GM18511 (cell line): Measurements from ENCODE around the gene ACTR3C.
"Not testable (repeated sequence)": the region's sequence is repeated elsewhere in the genome, so short reads cannot be mapped to it uniquely, and the experiment has no call there.

ENCODE experiments used
- ATAC-seq: cut with Tn5 transposase; IDR thresholded peaks from one replicate; pipeline ENCODE4 v1.9.1; 2021; ENCODE audit warnings: mild to moderate bottlenecking, moderate library complexity; ENCODE audit not compliant: unreplicated experiment

Gene ACTR3C

DNA sequence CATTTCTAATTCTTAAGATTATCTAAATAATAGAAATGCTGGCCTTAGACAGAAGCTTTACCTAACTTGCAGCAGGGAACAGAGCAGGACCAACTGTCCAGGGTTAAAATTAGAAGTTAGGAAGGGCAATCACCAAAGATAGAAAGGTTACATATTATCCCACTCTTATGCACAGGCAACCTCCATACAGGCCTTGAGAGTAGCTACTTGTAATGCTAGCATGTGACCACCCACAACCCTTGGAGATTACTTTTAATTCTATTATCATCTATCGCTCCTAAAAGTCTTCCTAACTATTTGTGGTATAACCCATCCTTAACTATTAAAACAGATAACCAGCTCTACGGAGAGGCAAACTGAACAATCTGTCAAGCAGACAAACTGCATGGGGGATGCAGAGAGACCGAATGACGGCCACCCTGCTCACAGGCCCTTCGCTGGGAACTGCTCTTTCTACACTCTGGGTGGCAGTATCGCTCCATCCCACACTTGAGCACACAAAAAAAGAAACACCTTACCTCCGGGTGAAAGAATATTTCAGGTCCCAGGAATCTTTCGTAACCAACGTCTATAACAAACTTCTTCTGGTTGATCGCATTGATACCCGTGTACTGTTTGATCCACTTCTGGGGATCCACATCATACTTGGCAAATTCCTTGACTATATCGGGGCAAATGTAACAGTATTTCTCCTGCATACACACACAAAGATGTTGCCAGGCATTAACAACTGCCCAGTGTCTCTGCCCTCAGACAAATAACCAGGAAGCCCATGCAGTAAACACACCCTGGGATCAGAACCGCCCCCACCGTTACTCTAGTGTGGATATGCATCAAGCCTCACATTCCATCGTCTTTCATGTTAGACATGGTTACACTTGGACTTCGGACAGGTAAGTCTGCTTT is 37.2 kb downstream of the ACTR3C start:
- peak; percentile 75 for ATAC-seq

DNA sequence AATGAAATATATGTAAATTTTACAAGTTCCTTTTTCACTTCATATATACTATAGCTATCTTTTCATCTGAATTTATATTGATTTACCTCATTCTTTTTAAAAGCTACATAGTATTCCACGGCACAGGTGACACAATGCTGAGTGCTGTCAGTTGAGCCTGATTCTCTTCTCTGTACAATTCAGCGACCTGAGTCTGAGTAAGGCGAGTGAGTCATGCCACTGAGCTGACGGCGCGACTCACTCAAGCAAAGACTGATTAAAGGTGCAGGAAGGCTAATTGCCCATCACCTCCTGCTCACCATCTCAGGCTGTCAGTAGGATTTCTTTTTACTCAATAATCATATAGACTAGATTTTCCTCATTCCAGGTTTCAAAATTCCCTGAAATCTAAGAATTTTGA is 39.7 kb downstream of the ACTR3C start:
- ATAC-seq: not testable (repeated sequence)

DNA sequence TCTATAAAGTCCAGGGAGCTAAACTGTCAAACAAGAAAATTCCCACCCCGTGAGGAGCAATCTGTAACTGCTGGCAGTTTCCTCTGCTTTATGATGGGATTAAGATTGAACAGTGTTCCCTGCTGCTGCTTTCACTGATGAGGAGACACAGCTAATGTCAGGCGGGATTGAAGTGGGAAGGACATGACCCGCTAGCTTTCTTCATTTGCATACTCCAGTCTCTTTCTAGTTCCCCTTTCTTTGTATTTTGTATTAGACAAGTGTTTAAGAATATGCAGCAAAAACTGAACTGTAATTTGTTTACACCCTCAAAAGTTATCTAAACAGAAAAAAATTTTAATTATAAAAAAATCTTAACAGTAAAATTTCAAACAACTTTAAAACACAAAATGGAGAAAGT is 40.2 kb downstream of the ACTR3C start:
- not testable (repeated sequence) for ATAC-seq

DNA sequence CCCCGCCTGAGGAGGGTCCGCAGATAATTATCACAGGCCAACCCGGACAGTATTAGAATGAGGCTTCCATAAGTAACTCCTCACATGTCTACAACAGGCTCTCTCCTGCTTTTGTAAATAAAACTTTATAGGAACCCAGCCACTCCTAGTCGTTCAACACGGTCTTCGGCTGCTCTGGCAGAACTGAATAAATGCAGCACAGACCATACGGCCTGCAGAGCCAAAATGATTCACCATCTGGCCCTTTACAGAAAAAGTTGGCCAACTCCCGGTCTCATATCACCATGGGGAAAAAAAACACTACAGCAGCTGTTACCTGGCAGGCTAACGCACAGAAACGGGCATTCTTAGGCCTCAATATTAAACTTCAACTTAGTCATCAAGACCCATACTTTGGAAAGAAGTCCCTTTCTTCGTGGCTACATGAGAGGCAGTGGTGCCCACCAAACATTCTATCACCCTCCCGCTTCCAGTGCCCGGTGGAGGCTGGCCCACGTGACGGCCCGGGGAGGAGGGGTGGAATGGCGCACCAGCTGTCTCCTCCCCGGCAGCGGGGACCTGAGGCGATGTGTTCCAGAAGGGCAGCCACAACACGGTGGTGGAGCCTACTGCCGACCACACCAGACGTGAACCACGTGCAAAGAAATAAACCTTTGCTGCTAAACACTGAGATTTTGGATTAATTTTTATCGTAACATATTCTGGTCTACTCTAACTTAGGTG is 41.5 kb downstream of the ACTR3C start:
- ATAC-seq: not testable (repeated sequence)

DNA sequence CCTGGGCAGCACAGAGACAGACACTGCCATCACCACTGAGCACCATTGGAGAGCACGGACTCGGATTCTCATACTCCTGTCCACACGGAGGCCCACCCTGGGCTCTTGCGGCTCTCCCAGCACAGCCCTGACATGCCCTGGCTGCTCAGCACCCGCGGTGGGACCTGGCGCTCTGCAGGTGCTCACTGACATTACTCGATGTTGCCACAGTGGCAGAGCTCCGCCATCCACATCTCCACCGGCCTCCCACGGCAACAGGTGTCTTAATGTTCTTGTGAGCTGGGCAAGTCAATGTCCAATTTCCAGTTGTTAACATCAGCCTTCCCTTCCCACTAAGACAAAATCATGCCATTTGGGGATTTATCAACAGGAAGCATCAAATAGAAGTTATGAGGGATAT is 45.0 kb downstream of the ACTR3C start:
- not testable (repeated sequence) for ATAC-seq

DNA sequence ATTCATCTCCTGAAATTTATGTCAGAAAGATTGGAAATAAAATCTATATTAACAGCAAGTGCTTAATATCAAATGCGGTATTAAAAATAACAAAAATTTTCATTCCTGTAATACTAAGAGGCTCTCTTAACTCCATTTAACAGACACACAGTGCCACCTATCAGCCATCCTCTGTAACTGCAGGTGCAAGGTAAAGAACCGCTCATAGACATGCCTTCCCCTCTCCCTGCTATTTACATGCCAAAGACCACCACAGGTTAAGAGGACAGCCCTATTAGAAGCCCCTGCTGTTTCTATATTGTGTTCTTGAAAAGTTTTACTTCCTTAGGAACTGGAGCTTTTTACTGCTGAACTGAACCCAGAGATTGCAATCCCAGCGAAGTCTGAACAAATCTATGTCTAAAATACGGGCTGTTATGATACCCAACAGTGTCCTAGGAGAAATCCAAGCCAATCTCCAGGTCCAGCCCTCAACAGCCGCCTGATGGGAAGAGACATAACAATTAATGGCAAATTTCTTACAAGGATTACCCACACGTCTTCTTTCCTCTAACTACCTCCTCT is 47.1 kb downstream of the ACTR3C start:
- ATAC-seq: not testable (repeated sequence)

DNA sequence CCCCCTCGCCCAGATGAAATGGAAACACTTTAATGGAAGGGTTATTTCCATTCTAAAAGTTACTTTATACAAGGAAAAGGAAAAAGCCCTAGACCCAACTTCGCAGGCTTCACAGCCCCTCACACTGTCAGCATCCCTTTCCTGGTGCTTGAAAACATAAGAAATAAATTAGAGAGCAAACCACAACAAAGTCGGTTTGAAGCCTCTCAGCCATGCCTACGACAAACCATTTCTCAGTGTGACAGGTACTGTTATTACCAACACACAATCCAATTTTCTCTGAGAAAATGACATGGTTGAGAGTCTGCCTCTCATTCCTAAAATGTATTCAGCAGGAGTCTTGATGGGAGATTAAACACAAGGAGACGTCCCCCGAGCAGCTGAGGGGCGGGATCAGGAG is 51.4 kb downstream of the ACTR3C start:
- not testable (repeated sequence) for ATAC-seq

DNA sequence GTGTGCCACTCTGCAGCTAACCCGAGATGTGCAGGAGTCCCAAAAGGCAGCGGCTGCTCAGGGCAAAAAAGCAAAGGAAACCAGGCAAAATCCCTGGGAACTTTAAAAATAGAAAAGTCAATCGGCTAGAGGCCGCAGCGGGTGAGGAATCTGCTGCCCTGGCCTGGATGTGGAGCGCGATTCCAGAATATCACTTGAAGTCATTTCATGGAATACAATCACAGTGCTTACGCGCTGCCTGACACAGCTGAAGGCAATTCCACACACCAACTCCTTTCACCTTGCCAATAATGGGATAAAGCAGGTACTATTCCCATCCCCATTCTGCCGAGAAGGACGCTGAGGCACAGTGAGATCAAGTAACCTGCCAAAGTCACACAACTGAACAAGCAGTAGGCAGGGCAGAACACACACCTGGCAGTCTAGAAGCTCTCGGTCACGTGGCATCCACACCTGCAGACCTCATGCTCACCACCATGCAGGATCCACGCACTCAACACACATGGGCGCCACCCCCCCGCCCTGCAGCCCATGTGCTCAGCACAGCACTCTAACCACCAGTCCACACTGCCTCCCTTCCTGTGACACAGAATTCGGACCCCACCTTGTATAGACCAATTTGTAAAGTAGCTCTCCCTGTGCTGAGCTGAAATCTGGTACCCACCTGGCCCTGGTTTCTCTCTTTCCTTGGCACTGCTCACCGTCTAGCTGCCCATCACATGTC is 53.1 kb downstream of the ACTR3C start:
- not testable (repeated sequence) for ATAC-seq

DNA sequence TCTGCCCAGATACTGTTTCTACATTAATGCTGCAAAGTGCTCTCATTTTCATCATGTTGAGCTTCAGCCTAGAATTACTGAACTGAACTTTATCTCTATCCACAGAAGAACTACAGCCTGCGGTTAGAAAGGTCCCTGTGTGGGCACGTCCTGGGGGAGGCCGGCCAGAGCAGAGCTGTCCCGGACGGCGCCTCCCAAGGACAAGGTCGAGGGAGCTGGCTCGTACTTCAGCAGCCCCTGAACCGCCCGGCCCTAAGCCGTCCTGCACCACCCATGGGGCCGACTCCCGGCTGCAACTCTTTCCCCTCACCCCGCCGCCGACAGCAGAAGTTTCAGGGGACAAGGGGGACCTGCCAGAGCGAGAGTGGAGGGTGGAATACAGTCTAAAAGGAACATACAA is 54.5 kb downstream of the ACTR3C start:
- not testable (repeated sequence) for ATAC-seq

DNA sequence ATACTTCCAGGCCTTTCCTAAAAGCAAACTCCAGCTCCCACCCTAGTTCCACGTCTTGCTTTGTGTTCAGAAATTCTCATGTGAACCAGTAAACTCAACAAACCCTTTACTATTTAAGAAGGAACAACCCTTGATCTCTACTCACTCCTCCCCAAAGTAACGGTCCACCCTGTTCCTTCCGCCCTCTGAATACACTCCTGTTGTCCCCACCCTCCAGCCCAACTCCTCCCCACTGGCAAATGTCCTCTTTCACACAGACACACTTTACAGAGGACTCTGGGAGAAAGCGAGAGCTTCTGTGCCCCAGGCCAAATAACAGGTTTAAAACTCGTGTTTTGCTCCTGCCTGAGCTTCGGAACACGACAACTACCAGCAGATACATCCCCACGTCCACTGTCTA is 55.1 kb downstream of the ACTR3C start:
- ATAC-seq: not testable (repeated sequence)

DNA sequence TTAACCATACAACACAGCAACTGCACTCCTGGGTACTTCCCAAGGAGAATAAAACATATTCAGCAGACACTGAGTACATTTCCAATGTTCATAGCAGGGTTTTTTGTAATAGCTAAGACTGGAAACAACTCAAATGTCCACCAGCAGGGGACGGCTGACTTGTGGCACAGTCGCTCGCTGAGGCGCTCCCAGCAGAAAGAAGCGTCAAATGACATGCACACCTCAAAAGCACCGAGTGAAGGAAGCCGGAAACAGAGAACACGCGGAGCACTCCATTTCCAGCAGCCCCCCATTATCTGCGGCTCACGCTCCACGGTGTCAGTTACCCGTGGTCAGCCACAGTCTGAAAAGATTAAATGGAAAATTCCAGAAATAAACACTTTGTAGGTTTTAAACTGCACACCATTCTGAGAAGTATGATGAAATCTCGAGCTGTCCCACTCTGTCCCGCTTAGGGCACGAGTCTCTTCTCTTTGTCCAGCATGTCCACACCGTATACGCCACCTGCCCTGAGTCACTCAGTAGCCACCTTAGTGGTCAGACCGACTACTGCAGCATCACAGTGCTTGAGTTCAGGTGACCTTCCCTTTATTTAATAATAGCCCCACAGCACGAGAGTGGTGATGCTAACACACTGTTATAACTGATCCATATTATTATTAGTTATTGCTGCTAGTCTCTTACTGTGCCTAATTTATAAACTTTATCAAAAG is 56.2 kb downstream of the ACTR3C start:
- ATAC-seq: not testable (repeated sequence)

DNA sequence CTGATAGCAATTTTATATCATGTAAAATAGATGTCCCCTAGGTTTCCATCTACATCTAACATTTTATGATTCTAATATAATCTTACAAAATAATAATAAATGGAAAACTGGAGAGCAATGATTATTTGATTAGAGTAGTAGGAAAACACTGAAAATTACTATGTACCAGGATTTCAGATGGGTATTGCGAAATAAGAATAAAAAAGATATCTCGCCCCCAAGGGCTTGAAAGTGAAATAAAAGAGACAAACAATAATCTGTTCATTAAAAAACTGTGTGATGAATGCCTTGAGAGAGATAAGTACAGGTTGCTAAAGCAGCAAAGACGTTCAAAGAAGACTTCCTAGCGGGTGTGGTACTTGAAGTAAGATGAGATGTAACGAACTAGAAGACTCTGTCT is 60.7 kb downstream of the ACTR3C start:
- not testable (repeated sequence) for ATAC-seq

DNA sequence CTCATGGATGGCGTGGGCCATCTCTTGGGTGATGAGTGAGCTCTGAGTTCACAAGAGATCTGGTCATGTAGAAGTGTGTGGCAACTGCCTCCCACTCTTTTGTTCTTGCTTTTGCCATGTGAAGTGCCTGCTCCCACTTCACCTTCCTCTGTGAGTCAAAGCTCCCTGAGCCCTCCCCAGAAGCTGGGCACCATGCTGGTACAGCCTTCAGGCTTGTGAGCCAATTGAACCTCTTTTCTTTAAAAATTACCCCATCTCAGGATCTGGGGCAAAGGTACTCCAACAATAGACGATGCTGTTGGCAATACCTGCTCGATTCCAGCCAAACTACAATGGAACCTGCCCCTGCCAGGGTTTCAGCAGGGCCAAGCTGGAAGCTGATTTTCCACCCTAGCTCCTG is 75.6 kb downstream of the ACTR3C start:
- not testable (repeated sequence) for ATAC-seq

DNA sequence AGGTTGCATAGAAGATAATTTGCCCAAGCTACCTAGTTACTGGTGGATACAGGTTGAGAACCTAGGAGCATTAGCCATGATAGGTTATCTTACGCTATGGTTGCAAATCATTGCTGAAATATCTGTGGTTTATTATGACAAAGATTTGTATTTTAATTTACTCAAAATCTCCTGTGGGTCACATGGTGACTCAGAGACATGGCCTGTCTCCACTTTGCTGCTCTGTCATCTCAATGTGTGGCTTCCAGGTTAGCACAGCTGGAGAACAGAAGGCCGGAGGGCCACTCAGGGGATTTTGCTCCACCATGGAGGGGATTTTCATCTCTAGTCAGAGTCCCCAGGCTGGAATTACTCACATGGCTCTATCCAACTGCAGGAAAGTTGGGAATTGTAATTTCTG is 78.1 kb downstream of the ACTR3C start:
- not testable (repeated sequence) for ATAC-seq

DNA sequence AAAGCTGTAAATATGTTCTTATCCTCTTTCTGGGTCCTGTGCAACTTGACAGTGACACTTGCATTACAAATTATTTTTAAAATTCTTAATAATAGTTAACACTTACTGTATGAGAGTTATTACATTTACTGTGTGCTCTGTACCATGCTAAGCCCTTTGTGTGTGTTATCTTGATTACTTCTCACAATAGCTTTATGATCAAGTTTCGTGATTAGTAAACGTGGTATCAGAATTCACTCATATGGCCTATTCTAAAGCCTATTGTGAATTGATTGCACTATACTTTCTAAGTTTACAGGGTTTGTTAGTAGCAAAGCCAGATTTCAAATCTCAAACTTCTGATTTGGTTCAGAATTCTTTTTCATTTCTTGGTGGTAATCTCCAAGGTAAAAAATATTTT is 80.4 kb downstream of the ACTR3C start:
- not testable (repeated sequence) for ATAC-seq

DNA sequence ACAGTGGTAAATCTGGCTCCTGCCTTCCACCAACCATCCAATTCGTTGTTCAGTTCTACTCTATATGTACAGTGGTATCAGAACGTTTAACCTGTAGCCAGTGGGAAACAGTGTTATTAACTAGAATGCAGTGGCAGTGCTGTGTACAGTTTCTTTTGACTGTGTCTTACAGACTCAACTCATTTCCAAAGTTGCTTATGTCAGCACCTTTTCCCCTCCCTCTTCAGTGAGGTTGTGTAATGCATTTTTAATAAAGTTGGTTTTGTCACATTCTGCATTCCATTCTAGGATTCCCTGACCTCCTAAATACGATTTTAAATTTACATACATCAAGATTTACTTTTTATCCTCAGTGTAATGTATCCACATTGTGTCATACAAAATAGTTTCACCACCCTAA is 97.9 kb downstream of the ACTR3C start:
- not testable (repeated sequence) for ATAC-seq

DNA sequence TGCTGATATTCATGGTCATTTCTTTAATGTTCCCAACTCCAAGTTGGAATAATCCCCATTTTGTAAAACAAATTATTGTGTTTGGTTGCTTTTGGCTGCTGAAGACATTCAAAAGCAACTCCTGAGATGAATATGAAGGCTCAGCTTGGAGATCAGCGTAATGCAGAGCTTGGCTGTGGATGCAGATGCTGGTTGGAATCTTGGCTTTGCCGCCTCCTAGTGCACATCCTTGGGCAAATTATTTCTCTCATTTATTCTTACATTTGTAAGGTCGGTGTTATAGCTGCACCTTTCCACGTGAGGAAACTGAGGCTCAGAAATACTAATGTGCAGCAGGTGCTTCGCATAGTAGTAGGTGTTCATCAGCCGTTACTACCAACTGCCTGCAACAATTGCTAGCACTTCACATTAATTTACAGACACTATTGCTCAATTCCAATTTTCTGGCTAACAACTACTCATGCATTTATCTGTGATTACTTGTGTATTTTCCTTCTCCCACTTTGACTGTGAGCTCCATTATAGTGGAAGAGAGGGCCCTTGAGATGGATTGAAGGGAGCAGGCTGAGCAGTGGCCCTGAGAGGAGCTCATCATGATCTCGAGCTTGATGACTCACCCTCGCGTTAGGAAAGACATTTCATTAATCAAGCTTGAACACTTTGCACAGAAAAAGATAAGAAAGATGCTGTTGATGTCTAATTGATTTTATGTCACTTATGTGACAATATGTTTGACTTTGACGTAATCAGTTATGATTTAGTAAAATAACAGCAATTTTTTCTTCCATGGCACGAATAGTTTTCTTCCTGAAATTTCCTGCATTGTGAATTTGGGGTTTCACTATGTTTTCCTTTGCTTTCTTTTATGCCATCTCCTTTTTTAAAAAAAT is 101.0 kb downstream of the ACTR3C start:
- not testable (repeated sequence) for ATAC-seq

DNA sequence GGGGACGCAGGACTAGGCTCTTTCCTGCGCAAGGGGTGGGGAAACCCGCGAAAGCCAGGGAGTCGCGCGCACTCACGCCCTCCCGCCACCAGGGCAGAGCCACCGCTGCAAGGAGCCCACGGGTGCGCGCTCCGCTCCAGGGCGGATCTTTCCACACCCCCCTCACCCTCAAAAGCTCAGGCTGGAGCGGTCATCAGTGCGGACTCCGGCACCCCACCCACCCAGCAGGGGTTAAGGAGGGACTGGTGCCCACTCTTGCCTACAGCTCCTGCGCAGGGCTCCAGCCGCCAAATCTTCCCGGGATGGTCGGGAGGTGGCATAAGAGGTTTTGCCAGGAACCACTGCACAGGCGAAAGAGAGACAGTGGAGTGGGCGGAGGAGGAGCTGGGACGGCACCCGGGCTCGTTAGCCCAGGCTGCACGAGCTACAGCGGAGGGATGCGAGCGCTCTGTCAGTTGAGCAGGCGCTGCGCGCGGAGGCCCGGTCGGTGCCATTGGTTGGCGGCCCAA is 102.6 kb downstream of the ACTR3C start:
- ATAC-seq: not testable (repeated sequence)
